Sigmoid colon (tissue), 4 donors: ENCODE results near the gene STAM2.

Experiments used
- EP300 ChIP-seq, 4 donors: sonication (generic); formaldehyde crosslinking; IDR thresholded peaks; one replicate each; pipeline ENCODE4 v1.6.1; 2017; ENCODE audit warnings: antibody characterized with exemption in 4 of 4
- POLR2A ChIP-seq, 2 donors: fragments of 450-650 bp; IDR thresholded peaks; one replicate each; pipeline ENCODE4 v1.6.1; 2016; ENCODE audit warnings: antibody characterized with exemption in 2 of 2, mild to moderate bottlenecking in 2 of 2, moderate library complexity in 2 of 2
- POLR2AphosphoS5 ChIP-seq, 4 donors: sonication (generic); formaldehyde crosslinking; IDR thresholded peaks; one replicate each; pipeline ENCODE4 v1.6.1; 2017; ENCODE audit warnings: antibody characterized with exemption in 4 of 4
- TF ChIP-seq, protein P1 (sequence below), 4 experiments: fragments of 450-650 bp in 3 of 4; fragments of 200-600 bp in 1 of 4; IDR thresholded peaks; one replicate each; pipeline ENCODE4 v1.5.1; 2016 to 2019; ENCODE audit warnings: antibody characterized with exemption in 4 of 4, mild to moderate bottlenecking in 3 of 4, moderate library complexity in 2 of 4

DNA sequence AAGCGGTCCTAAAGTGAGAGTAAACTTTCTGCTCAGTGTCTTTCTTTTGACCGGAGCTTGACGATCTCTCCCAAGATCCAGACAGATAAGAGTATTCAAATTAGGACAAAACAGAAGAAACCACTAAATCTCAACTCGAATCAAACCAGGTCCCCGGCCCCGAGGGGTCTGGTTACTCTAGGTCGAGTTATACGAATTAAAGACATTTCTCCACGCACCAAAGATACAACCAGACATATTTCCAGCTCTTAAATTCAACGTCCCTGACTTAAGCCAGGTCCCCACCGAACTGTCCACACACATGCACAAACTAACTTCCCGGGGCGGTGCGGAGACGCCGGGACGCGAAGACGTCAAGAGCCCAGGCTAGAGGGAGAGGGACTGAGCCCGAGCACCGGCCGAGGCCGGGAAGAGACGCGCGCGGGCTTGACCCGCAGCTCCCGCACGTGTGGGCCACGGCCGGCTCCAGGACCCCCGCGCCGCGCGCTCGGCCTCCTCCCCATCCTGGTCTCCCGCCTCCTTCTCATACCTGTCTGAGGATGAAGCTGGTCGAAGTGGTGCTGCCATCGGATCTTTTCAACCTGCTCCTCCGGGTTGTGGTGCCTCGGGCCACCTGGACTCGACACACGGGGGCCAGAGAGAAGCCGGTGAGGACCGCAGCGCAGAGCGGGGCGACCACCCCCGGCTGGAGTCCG is 77.6 kb downstream of the STAM2 start:
- TF ChIP-seq EP300 (IDR thresholded peaks at IDR 0.05): no peak
- TF ChIP-seq, protein P1, sequence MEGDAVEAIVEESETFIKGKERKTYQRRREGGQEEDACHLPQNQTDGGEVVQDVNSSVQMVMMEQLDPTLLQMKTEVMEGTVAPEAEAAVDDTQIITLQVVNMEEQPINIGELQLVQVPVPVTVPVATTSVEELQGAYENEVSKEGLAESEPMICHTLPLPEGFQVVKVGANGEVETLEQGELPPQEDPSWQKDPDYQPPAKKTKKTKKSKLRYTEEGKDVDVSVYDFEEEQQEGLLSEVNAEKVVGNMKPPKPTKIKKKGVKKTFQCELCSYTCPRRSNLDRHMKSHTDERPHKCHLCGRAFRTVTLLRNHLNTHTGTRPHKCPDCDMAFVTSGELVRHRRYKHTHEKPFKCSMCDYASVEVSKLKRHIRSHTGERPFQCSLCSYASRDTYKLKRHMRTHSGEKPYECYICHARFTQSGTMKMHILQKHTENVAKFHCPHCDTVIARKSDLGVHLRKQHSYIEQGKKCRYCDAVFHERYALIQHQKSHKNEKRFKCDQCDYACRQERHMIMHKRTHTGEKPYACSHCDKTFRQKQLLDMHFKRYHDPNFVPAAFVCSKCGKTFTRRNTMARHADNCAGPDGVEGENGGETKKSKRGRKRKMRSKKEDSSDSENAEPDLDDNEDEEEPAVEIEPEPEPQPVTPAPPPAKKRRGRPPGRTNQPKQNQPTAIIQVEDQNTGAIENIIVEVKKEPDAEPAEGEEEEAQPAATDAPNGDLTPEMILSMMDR (IDR thresholded peaks at IDR 0.05): no peak
- TF ChIP-seq POLR2A (IDR thresholded peaks at IDR 0.05): no peak
- TF ChIP-seq POLR2AphosphoS5 (IDR thresholded peaks at IDR 0.05): no peak
